HG03565 (cell line): ENCODE results near the gene EVA1B.

ENCODE experiments used
- ATAC-seq: cut with Tn5 transposase; IDR thresholded peaks from one replicate; pipeline ENCODE4 v1.9.1; 2021; ENCODE audit warnings: mild to moderate bottlenecking, moderate library complexity; ENCODE audit not compliant: unreplicated experiment

Gene EVA1B

DNA sequence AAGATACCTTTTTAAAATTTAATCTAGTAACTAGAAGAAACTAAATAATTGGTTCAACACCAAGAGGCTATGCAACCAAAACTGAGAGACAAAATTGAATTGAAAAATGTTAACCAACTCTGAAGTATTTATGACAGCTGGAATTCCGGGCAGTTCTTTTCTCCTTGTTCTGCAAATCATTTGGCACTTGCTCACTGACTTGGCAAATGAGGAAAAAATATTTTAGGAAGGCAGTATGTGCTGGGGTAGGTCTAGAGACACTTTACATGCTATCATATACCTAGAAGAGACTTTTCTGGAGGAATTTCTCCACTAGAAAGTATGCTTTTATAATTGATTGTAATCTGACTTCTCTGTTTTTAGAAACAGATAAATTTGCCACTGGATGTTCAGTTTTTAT, 39.4 kb downstream of the EVA1B start:
- no peak for ATAC-seq

GRCh38 chr1:36279789-36280296, 43.6 kb downstream of the EVA1B start:
- ATAC-seq, result no peak

DNA sequence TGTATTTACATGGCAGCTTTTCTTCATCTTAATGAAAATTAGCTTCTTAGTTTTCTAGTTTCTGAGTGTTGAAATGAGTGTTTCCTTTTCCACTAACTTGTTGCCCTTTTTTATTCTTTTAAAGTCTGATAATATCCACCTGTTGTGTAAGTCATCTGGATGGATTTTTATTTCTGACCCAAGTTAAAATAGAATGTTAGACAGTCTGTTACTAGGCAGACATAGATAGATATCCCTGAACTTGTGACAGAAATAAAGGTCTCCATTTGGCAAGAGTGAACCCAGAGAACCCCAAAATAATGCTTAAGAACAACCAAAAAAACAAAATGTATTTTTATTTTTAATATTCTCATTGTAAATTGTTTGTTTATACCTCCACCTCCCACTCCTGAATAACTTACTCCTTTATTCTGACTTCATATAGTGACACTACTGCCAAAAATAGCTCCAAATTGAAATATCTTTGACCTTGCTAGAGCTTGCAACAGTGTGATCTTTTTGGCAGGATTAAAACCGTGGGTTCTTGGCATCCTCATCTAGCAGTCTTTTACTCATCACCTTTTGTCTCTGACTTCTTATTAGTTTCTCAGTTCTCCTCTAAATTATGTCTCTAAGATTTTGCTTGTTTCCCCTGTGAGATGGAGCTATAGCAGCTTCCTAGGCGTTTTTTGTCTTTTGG, 44.2 kb downstream of the EVA1B start:
- no peak for ATAC-seq

DNA sequence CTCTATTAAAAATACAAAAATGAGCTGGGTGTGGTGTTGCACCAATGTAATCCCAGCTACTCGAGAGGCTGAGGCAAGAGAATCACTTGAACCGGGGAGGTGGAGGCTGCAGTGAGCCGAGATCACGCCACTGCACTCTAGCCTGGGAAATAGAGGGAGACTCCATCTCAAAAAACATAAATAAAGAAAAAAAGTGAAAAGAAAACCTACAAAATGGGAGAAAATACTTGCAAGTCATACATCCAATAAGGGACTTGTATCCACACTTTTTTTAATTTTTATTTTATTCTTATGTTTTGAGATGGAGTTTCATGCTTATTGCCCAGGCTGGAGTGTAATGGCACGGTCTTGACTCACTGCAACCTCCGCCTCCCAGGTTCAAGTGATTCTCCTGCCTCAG, 46.8 kb downstream of the EVA1B start:
- no peak for ATAC-seq

DNA sequence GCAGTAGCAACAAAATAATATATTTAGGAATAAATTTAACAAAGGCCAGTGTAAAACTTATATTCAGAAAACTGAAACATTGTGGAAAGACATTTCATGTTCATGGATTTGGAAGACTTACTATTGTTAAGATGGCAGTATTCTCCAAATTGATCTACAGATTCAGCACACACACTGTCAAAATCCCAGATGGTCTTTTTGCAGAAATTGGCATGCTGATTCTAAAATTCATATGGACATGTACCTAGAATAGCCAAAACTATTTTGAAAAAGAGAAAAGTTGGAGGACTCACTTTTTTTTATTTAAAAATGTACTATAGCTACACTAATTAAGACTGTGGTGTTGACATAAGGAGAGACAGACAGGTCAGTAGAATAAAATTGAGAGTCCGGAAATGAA, 49.2 kb downstream of the EVA1B start:
- ATAC-seq, result no peak

GRCh38 chr1:36273024-36273423, 50.4 kb downstream of the EVA1B start:
- no peak for ATAC-seq
